Ishikawa (cell line): ENCODE data around the gene ST3GAL3.

ENCODE experiments used
- CEBPB ChIP-seq: IDR thresholded peaks from 2 replicates; pipeline ENCODE4 v1.6.1; 2012
- CREB1 ChIP-seq: IDR thresholded peaks from 2 replicates; pipeline ENCODE4 v1.6.1; 2012; ENCODE audit warnings: low read depth
- EGR1 ChIP-seq: IDR thresholded peaks from 2 replicates; pipeline ENCODE4 v1.6.1; 2012
- EP300 ChIP-seq: IDR thresholded peaks from 2 replicates; pipeline ENCODE4 v1.6.1; 2012; ENCODE audit warnings: borderline replicate concordance
- FOXM1 ChIP-seq: IDR thresholded peaks from 2 replicates; pipeline ENCODE4 v1.6.1; 2012; ENCODE audit warnings: low read depth, borderline replicate concordance
- NFIC ChIP-seq: IDR thresholded peaks from 2 replicates; pipeline ENCODE4 v1.6.1; 2012
- RAD21 ChIP-seq: IDR thresholded peaks from 2 replicates; pipeline ENCODE4 v1.6.1; 2012; ENCODE audit warnings: low read depth
- TAF1 ChIP-seq: IDR thresholded peaks from 2 replicates; pipeline ENCODE4 v1.6.1; 2012; ENCODE audit warnings: low read depth, mild to moderate bottlenecking
- TCF12 ChIP-seq: IDR thresholded peaks from 2 replicates; pipeline ENCODE4 v1.6.1; 2012; ENCODE audit warnings: low read depth
- TEAD4 ChIP-seq: IDR thresholded peaks from 2 replicates; pipeline ENCODE4 v1.6.1; 2012
- YY1 ChIP-seq: IDR thresholded peaks from 2 replicates; pipeline ENCODE4 v1.6.1; 2012; ENCODE audit warnings: low read depth
- ZBTB7A ChIP-seq: IDR thresholded peaks from 2 replicates; pipeline ENCODE4 v1.6.1; 2012; ENCODE audit warnings: low read depth
- TF ChIP-seq, protein P1 (sequence below): IDR thresholded peaks from 2 replicates; pipeline ENCODE4 v1.6.1; 2012; ENCODE audit warnings: low read depth, mild to moderate bottlenecking
- TF ChIP-seq, protein P2 (sequence below): IDR thresholded peaks from 2 replicates; pipeline ENCODE4 v1.6.1; 2012
- TF ChIP-seq, protein P3 (sequence below): IDR thresholded peaks from 2 replicates; pipeline ENCODE4 v1.6.1; 2012

Gene ST3GAL3

DNA sequence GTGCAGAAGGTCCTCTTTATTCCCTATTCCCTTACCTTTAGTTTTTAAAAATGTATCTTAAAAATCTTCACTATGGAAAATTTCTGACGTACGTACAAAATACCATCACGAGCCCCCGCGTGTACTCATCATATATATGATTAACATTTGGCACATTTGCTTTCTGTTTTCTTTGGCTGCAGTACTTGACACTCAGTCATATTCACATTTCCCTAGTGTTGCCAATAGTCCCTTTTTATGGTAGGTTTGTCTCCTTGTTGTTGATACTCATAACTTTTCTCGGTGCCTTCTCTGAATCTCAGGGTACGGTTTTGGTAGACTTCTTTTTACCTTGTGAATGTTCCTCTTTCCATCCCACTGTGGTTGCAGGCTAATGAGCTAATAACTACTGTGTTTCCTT, 34.1 kb upstream of the ST3GAL3 start:
- no peak for TF ChIP-seq CEBPB
- TF ChIP-seq, protein P1, sequence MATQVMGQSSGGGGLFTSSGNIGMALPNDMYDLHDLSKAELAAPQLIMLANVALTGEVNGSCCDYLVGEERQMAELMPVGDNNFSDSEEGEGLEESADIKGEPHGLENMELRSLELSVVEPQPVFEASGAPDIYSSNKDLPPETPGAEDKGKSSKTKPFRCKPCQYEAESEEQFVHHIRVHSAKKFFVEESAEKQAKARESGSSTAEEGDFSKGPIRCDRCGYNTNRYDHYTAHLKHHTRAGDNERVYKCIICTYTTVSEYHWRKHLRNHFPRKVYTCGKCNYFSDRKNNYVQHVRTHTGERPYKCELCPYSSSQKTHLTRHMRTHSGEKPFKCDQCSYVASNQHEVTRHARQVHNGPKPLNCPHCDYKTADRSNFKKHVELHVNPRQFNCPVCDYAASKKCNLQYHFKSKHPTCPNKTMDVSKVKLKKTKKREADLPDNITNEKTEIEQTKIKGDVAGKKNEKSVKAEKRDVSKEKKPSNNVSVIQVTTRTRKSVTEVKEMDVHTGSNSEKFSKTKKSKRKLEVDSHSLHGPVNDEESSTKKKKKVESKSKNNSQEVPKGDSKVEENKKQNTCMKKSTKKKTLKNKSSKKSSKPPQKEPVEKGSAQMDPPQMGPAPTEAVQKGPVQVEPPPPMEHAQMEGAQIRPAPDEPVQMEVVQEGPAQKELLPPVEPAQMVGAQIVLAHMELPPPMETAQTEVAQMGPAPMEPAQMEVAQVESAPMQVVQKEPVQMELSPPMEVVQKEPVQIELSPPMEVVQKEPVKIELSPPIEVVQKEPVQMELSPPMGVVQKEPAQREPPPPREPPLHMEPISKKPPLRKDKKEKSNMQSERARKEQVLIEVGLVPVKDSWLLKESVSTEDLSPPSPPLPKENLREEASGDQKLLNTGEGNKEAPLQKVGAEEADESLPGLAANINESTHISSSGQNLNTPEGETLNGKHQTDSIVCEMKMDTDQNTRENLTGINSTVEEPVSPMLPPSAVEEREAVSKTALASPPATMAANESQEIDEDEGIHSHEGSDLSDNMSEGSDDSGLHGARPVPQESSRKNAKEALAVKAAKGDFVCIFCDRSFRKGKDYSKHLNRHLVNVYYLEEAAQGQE: no peak
- TF ChIP-seq CREB1: no peak
- TF ChIP-seq, protein P2, sequence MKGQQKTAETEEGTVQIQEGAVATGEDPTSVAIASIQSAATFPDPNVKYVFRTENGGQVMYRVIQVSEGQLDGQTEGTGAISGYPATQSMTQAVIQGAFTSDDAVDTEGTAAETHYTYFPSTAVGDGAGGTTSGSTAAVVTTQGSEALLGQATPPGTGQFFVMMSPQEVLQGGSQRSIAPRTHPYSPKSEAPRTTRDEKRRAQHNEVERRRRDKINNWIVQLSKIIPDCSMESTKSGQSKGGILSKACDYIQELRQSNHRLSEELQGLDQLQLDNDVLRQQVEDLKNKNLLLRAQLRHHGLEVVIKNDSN: no peak
- no peak for TF ChIP-seq TAF1
- no peak for TF ChIP-seq EGR1
- TF ChIP-seq YY1: no peak
- TF ChIP-seq TEAD4: no peak
- no peak for TF ChIP-seq FOXM1
- no peak for TF ChIP-seq TCF12
- no peak for TF ChIP-seq RAD21
- TF ChIP-seq, protein P3, sequence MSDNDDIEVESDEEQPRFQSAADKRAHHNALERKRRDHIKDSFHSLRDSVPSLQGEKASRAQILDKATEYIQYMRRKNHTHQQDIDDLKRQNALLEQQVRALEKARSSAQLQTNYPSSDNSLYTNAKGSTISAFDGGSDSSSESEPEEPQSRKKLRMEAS: no peak
- no peak for TF ChIP-seq EP300
- TF ChIP-seq NFIC: no peak
- no peak for TF ChIP-seq ZBTB7A

DNA sequence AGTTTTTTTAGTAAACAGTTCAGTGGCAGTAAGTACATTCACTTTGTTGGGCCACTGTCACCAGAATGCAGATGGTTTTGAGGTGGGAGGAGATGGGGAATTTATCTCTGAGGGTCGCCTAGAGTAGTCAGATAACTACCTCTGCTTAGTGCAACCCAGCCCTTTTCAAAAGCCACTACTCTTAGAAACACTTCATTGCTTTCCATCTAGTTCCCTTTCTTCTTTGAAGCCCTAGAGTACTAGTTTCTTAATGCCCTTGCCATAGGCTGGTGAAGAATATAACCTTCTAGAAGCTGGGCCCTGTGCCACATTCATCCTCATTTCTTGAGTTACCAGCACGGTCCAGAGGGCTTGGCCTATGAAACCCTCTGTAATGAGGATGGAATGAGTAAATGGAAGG, 28.4 kb upstream of the ST3GAL3 start:
- TF ChIP-seq, protein P2: no peak
- no peak for TF ChIP-seq YY1
- no peak for TF ChIP-seq CREB1
- TF ChIP-seq EGR1: no peak
- TF ChIP-seq, protein P3: no peak
- no peak for TF ChIP-seq TEAD4
- no peak for TF ChIP-seq FOXM1
- TF ChIP-seq RAD21: no peak
- no peak for TF ChIP-seq TCF12
- TF ChIP-seq, protein P1: no peak
- TF ChIP-seq EP300: no peak

DNA sequence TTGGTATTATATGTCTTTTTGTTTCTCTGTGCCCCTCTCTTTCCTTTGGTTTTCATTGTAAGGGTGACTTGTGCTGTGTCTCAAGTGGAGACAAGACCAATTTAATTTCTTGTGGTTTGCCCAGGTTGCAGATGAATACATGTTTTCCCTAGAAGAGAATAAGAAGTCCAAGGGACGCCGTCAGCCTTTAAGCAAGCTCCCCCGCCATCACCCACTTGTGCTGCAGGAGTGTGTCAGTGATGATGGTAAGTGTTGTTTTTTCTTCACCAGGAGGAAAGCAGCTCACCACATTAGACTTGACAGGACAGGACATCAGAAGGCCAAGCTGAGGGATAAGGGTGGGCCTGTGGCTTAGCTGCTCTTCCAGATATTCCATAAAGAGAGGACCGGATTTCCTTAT, 23.8 kb upstream of the ST3GAL3 start:
- TF ChIP-seq YY1: no peak

DNA sequence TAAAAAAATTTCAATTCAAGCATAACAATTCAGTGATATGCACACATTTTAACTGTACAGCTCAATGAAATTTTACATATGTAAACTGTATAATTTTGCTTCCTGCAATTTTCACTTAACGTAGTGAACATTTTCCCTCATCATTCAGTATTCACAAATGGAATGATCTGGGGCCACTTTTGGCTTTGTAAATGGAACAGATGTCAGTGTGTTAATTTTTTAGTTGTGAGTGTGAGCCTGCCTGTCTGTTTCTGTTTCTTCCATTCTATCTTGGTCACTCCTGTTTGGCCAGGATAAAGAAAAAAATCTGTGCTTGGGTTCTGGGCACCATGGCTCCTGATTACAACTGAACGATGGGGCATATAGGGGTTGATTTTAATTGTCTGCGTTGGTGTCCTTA, 20.5 kb upstream of the ST3GAL3 start:
- no peak for TF ChIP-seq FOXM1
- TF ChIP-seq YY1: no peak
- TF ChIP-seq ZBTB7A: no peak
- no peak for TF ChIP-seq TEAD4
- TF ChIP-seq, protein P1: no peak
- no peak for TF ChIP-seq TAF1
- no peak for TF ChIP-seq TCF12
- TF ChIP-seq, protein P3: no peak
- TF ChIP-seq, protein P2: no peak
- TF ChIP-seq NFIC: no peak
- no peak for TF ChIP-seq EP300
- no peak for TF ChIP-seq EGR1
- no peak for TF ChIP-seq CEBPB
- TF ChIP-seq CREB1: no peak
- no peak for TF ChIP-seq RAD21
